GM13977 (cell line): ENCODE results near the gene AATK.
A peak's percentile ranks its signal among the peaks of the same experiment; 100 is the strongest.

Experiments
- DNase-seq: peaks from one replicate; pipeline ENCODE4 v3.0.0; 2012; ENCODE audit warnings: low spot score
- in situ Hi-C: fragments of 300-500 bp; cut with MboI; formaldehyde crosslinking; loops from one replicate; pipeline ENCODE4 v1.12.0; 2022; ENCODE audit warnings: low sequenced_read_pairs, low pct_unique_long_range_greater_than_20kb, mixed read lengths, inconsistent platforms; ENCODE audit not compliant: unreplicated experiment
- TF ChIP-seq, protein P1 (sequence below): IDR thresholded peaks from 2 replicates; pipeline ENCODE4 v1.5.1; 2012; ENCODE audit warnings: mild to moderate bottlenecking, control low read depth; ENCODE audit not compliant: insufficient read depth; ENCODE audit errors: extremely low read depth, missing control alignments

Gene AATK

DNA sequence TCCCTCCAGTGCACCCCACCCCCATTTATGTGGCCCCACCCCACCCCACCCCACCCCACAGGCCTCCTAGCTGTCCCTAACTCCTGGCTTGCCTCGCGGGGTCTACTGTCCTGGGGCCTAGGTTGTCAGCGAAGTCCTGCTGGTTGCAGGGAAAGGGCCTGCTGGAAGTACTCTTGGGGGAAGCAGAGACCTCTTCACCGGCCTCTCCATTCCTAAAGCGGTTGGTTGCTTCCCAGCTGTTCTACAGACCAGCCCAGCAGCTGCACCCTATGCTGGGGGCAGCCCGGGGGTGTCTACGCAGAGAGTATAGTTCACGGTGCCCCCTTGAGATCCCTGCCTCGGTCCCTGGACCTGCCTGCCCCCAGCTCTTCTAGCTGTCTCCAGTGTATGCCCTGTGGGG, 74.9 kb downstream of the AATK start:
- TF ChIP-seq, protein P1, sequence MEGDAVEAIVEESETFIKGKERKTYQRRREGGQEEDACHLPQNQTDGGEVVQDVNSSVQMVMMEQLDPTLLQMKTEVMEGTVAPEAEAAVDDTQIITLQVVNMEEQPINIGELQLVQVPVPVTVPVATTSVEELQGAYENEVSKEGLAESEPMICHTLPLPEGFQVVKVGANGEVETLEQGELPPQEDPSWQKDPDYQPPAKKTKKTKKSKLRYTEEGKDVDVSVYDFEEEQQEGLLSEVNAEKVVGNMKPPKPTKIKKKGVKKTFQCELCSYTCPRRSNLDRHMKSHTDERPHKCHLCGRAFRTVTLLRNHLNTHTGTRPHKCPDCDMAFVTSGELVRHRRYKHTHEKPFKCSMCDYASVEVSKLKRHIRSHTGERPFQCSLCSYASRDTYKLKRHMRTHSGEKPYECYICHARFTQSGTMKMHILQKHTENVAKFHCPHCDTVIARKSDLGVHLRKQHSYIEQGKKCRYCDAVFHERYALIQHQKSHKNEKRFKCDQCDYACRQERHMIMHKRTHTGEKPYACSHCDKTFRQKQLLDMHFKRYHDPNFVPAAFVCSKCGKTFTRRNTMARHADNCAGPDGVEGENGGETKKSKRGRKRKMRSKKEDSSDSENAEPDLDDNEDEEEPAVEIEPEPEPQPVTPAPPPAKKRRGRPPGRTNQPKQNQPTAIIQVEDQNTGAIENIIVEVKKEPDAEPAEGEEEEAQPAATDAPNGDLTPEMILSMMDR, result no peak
- in situ Hi-C loops, result no loop called here
- DNase-seq, result no peak

DNA sequence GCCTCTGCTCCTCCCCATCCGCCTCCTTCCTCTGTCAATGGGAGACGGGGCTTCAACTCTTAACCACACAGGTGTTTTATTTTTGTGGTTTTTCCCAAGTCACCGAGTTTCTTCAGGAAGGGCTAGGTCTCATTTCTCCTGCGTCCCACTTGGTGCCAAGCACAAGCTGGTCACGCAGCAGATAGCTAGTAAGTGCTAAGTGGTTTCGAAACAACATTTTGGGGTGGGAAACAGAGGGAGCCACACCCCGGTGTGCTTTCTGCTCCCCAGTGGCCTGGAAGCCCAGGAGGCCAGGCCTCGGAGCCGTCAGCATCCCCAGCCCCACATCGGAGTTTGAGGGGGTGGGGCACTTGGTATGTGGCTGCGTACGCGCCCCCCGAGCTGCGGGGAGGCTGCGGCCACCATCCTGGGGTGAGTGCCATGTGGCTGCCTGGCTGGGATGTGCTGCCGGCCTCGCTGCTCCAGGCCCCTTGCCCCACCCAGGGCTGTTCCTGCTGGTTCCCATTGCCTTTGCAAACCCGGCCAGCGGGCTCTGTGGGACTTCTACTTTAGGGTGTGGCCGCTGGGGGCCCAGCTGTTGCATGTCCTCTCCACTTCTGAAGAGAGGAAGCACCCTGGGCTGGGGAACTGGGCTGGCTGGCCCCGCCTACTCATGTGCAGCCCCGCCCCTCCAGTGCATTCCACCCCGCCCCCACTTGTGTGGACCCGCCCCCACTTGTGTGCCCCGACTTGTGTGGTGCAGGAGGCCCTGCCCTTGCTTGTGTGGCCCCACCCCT, 75.5 kb downstream of the AATK start:
- peak; percentile 70 for DNase-seq
- in situ Hi-C loops, result no loop called here
- TF ChIP-seq, protein P1, result no peak

DNA sequence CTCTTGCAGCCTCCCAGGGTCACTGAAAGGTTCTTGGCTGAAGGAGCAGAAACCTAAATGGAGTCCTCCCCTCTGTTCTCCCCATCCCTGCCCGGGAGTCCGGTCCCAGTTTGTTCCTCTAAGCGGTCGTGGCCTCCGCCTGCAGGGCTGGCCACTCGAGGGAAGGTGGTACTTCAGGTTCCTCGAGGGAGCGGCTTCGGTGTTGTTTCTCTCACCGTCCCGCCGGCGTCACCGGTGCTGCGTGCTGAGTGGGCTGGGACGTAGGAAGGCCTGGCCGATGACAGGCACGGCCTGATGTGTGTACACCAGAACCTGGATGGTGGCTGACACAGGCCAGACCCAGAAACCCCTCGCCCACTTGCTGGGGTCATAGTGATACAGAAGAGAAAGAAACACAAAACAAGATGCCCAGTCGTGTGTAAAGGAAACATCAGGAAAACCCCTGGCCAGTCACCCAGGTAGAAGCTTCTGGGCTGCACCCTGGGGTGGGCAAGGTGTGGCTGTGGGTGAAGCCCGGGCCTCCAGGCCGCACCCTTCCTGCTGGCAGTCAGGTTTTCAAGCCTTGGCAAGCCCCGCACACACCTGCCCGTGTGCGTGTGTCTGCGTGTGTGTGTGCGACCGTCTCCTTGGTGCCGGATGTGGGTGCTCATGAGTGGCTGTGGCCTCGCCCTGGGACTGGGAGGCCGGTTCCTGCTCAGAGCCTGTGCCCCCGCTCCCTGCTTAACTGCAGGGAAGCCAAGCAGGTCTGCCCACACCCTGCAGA, 79.1 kb downstream of the AATK start:
- no peak for DNase-seq
- TF ChIP-seq, protein P1, result no peak
- in situ Hi-C loops, result no loop called here

DNA sequence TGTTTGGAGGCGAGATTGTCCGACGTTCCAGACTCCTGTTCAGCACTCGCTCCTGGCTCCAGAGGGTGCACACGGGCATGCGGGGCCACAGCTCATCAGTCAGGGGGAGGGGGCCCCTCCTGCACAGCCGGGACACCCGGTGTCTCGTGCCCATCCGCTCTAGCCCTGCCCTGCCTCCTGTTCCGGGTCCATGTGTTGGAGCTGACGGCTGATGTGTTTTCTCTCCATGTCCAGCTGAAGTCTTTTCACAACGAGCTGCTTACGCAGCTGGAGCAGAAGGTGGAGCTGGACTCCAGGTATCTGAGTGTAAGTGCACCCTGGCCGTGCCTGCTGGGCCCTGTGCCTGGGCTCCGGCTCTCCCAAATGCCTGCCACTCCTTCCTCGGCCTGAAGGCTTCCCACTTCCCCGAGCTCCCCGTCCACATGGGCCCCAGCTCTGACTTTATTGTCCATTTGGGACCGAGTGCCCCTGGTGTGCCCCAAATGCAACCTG, 80.6 kb downstream of the AATK start:
- in situ Hi-C loops, result no loop called here
- TF ChIP-seq, protein P1, result no peak
- DNase-seq, result no peak

DNA sequence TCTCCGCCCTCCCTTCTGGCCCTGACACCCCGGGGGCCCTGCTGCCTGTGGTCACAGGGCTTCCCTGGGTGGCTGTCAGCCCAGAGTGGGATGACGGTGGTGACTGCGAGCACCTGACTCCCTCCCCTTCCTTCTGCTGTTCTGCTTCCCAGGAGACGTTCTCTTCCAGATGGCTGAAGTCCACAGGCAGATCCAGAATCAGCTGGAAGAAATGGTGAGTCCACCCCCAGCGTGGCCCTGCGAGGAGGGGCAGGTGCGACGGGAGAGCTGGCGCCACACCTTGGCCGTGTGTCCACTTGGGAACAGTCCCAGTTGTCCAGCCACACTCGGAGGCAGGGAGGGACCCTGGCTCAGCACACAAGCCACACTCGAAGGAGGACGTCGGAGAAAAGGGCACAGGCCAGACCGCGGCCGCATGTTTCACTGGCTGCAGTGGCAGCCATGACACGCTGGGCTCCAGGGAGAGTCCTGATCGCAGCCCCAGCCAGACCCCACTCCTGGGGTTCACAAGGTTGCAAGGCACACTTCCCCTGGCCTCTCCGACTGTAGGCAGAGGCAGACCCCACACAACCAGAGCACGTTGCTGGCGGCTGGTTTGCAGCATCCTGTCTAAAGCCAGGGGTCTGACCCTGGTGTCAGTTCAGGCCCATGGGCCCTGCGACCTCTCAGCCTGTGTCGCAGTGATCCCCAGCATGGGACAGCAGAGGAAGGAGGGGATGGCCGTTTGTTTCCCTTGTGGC, 81.2 kb downstream of the AATK start:
- in situ Hi-C loops, result no loop called here
- DNase-seq, result no peak
- TF ChIP-seq, protein P1, result no peak

DNA sequence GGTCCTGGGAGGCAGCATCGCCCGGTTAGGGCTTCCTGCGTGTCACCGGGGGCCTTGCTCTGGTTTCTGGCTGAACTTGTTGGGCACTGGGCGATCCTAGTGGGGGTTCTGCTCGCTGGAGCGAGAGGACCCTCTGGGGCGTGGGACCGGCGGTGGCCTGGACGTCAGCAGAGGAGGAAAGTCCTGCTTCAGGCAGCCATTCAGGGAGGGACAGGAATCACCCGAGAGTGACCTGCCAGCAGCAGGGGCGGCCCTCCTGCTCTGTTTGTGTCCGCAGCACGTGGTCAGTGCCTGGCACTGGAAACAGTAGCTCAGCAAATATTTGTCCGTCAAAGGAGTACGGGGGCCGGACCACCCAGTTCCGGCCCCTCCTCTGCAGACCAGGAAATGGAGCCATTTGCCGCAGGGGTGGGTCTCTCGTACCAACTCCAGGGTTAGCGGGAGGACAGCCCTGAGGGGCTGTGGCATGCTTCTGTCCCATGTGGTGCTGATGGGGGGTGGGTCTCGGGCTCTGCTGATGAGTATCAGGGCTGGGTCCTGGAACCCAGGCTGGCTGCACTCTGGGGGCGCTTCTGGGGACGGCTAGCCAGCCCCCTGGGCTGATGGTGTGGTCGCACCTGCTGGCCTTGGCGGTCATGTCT, 82.8 kb downstream of the AATK start:
- in situ Hi-C loops, result no loop called here

More for the DNA sequence above, 82.8 kb downstream of the AATK start:
- TF ChIP-seq, protein P1, result no peak
- no peak for DNase-seq
